Bone marrow (tissue), 2 donors: Measurements from ENCODE around the gene PROSER3.

ENCODE experiments used
- DNase-seq, 2 donors: peaks; one replicate each; lab custom pipeline; 2025; lab: John Stamatoyannopoulos, UW

The PROSER3 gene

GRCh38 chr19:35757749-35758608 lies at the start of gene PROSER3:
Gene PROSER3, plus strand, starts transcription at chr19:35758176. Its CDS starts 40 bp downstream, at chr19:35758216.
- DNase-seq, result peak; percentile 82 to 99

DNA sequence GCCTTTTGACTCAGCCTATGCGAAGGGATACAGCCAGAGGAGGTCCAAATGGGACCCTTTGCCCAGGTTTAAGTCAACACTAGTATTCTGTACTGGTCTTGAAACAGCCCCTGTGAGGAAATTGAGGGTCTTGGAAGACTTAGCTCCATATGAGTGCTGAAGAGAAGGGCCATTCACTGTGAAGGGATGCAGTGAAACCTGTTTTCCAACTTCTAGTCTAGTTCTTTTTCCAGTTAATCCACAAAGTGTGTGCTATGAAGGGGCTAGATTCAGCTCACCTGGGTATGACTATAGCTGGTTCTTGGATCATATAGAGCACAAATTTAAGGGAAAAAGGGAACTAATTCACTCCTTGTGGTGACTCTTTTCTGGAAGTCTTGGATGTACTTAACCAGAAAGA lies 49.6 kb upstream of the PROSER3 start:
- DNase-seq, result no peak

DNA sequence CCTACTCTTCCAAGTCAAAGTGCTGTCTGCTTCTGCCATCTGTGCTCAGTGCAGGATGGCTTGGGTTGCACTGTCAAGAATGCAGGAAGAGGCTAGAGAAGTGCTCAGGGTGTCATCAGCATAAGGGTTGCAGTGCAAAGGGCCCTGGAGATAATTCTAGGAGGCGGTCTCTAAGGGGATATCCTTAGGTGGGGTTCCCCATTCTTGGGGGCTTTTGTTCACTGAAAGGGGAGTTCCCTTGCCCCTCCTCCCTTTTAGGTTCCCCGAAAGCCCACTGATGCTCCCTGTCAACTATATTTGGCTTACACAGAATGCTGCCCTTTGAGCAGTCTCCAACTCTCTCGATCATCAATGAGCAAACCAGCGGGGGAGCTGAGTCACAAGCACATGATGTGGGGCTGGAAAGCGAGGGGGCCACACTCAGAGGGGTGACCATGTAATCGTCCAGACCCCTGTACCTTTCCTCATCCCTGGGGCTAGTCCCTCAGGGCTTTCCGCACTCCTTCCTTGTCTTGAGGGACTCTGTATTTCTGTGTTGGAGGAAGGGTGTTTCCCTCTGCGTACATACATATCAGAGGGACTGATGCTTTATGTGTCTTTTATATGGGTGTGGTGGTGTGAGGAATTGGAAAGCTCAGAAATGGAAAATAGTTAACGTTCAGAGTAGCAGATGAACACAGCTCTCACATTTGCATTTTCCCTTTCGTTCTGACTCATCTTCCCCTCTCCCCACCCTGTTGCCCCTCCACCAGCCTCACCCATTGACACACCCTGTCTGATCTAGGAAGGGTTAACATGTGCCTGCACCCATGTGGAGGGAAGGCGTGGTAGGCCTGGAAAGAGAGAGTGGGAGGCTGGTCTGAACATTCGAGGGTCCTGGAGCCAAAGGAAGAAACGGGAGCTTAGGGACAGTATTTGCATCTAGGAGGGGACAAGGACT lies 46.9 kb upstream of the PROSER3 start:
- DNase-seq, result no peak

- no peak for DNase-seq
These were observed 45.1 kb upstream of the PROSER3 start for GRCh38 chr19:35712567-35713505.

GRCh38 chr19:35713506-35713850 lies 44.5 kb upstream of the PROSER3 start:
- DNase-seq, result no peak

DNA sequence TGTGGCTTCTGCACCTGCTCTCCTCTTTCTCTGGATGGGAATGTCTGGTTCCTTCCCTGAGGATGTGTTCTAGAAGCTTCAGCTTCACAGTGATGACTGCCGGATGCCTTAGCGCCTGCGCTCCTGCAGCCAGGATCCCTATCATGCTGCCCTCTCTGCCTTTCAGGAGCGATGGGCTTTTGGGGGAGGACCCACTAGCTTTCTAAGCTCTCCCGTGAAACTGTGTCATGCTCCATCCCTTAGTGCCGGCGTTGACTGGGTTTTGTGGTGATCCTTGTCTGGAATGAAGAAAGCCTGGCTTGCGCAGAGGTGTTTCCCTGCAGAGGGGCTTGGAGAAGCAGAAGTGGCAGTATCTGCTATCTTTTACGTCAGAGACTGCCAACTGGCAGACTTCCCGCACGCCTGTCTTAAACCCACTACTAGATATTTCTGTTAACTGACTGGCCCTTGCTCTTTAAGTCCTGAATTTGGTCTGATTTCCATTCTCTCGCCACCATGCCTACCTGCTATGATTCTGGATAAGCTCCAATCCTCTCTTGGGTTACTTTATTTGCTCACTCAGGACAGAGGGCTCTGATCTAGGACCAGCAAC lies 44.0 kb upstream of the PROSER3 start:
- DNase-seq, result no peak

DNA sequence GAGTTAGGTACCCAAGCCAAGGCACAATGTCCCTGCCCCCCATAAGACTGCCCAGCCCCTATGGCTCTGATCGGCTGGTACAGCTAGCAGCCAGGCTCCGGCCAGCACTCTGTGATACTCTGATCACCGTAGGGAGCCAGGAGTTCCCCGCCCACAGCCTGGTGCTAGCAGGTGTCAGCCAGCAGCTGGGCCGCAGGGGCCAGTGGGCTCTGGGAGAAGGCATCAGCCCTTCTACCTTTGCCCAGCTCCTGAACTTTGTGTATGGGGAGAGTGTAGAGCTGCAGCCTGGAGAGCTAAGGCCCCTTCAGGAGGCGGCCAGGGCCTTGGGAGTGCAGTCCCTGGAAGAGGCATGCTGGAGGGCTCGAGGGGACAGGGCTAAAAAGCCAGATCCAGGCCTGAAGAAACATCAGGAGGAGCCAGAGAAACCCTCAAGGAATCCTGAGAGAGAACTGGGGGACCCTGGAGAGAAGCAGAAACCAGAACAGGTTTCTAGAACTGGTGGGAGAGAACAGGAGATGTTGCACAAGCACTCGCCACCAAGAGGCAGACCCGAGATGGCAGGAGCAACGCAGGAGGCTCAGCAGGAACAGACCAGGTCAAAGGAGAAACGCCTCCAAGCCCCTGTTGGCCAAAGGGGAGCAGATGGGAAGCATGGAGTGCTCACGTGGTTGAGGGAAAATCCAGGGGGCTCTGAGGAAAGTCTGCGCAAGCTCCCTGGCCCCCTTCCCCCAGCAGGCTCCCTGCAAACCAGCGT lies 43.2 kb upstream of the PROSER3 start:
- DNase-seq, result no peak

- DNase-seq, result no peak
These were observed 42.6 kb upstream of the PROSER3 start for GRCh38 chr19:35715355-35715809.

- DNase-seq, result no peak
These were observed 41.8 kb upstream of the PROSER3 start for GRCh38 chr19:35715981-35716800.

GRCh38 chr19:35716801-35717664 lies 40.9 kb upstream of the PROSER3 start:
- peak; percentile 85 to 93 for DNase-seq

- peak in 1 of 2 donors; percentile 84 for DNase-seq
These were observed 40.2 kb upstream of the PROSER3 start, which contains the start of gene KMT2B for GRCh38 chr19:35717665-35718344. Gene KMT2B, plus strand, starts transcription at chr19:35718003. Its CDS starts 16 bp downstream, at chr19:35718019.

DNA sequence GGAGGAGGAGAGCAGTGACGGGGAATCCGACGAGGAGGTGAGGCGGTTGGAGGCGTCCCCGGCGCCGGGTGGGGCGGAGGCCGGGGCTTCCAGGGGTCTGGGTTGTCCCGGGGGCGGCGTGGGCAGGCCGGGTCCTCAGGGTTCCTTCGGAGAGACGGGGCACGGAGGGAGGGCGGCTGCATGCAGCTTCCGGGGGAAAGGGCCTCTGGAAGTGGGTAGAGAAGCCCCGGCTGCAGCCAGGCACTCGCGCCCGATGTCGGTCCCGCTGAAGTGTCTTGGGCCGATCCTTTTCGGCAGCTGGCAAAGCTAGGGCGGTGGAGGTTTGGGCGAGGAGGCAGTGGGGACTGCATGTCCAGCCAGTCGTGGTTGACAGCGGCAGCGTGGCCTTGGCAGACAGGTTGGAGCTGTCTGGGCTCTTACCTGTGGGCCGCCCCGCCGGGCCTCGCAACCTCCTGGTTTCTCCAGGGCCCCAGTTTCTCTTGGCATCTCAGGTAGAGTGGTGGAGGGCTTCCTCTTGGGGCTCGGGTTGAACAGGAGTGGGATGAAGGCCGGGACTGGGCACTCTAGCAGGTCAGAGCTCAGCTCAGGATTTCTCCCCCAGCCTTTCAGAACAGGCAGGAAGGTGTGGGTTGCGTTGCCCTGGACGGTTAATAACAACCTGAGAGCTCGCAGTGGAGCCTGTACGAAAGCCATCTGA lies 39.5 kb upstream of the PROSER3 start:
- no peak for DNase-seq

GRCh38 chr19:35719402-35720162 lies 38.4 kb upstream of the PROSER3 start:
- DNase-seq, result no peak

GRCh38 chr19:35720163-35720524 lies 37.8 kb upstream of the PROSER3 start:
- DNase-seq, result no peak

GRCh38 chr19:35720648-35721047 lies 37.3 kb upstream of the PROSER3 start:
- no peak for DNase-seq

- no peak for DNase-seq
These were observed 36.6 kb upstream of the PROSER3 start for GRCh38 chr19:35721374-35721773.

DNA sequence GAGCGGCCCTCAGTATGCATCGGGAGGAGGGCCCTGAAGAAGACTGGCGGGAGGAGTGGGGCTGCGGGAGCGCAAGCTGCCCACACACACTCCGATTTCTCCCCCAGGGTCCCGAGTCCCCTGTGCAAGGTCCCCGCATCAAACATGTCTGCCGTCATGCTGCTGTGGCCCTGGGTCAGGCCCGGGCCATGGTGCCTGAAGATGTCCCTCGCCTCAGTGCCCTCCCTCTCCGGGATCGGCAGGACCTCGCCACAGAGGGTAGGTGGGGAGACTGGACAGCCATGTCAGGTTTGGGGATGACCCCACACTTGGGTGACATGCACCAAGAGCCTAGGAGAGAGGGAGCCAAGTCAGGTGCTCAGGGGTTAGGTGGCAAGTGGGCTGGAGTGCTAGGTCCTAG lies 35.5 kb upstream of the PROSER3 start:
- DNase-seq, result no peak
